Stimulated activated CD8-positive, alpha-beta memory T cell treated with anti-CD3 and anti-CD28 coated beads, Interleukin-7, amount 100 ng/mL, for 1 hour (primary cell): ENCODE measurements around the gene CDON.
"Not testable (repeated sequence)": the region's sequence is repeated elsewhere in the genome, so short reads cannot be mapped to it uniquely, and the experiment has no call there.

Source experiments
- DNase-seq, 2 donors: peaks; one replicate each; pipeline ENCODE4 v3.0.0-alpha.2; 2020; ENCODE audit warnings: low read depth in 2 of 2

CDON gene

DNA sequence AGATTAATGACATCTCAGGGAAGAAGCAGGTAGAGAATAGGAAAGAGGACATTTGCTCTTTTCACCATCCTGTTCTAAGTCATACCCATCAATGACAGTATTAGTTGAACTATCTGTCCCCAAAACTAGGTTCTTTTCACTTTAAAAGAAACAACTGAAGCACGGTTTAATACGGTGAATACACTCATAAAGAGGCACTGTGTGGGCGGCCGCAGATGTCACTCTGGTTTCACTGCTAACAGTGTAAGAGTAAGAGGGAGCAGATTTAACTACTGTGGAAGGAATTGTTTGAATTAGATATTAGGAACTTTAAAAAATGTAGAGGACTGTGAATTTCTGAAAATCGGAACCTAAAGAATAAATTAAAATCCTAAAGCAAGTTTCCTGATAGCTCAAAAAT is 67.4 kb downstream of the CDON start:
- no peak for DNase-seq

DNA sequence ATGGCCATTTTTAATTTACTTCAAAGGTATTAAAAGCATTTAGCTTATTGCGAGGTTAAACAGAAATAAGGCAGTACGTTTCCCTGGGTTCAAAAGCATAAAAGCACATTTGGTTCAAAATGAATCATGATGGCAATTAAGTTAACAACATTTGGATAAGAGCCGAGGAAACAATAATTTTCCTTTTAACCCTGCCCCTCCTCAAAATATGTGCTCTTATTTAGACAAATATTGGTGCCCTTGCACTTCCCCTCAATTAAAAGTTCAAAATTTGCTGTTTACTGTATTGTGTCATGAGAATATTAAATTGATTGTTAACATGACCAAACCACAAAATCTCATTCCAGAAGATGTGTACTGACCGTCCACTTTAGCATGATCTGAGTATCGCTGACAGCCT is 68.2 kb downstream of the CDON start:
- no peak for DNase-seq

DNA sequence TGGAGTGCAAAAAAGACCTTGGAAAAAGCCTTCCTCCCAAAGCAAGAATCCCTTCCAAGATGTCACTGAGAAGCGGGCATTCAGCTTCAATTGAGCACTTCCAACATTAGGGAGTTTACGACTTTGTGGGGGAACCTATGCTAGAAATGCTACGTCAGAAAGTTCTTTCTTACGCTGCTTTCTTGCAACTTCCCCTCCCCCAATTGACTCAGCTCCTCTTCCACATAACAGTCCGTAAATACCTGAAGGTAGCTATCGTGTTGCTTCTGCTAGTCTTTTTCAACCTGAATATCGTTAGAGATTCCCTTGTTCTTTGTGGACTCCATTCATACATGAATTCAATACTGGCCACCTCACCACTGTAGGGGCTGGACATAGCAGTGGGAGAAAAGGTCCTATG is 69.8 kb downstream of the CDON start:
- DNase-seq, result no peak

DNA sequence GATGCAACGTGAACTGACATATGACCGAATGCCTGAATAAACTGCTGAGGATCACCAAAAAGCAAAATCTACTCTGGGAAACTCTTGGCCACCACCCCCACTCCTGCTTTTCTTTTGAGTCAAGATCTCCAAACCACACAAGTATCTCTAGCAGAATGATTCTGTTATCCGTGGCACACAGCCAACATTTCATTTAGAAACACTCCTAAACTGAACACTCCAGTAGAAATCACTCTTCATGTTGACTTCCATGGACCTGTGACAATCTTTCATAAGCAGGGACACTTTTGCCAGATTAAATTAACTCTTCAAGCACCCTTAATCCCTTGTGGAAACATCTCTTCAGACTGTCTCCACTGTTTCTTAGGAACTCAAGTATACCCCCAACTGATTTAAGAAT is 72.4 kb downstream of the CDON start:
- DNase-seq, result no peak

DNA sequence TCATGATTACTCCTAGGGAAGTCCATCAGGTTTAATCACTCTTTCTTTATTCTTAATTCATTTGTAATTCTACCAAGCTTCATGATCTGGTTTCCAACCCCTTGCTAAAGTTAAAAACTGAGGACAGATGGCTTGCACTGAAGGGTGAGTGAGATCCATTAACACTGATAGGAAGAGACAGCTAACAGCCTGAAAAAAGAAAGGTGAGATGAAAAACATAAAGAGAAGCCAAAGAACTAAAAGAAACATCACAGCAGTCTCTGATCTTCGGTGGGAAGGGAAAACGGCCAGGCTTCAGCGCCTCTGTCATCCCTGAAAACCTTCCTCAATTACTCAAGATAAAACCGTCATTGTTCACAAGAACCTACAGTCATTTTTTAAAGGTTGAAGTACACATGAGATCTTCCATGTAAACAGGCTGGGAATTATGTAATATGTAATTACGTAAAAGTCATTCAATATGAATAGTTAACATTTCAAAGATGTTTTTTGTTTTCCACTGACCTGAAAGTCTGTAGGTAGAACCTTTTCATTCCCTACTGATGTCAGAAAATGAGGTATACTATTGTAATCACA is 75.5 kb downstream of the CDON start:
- DNase-seq, result no peak

DNA sequence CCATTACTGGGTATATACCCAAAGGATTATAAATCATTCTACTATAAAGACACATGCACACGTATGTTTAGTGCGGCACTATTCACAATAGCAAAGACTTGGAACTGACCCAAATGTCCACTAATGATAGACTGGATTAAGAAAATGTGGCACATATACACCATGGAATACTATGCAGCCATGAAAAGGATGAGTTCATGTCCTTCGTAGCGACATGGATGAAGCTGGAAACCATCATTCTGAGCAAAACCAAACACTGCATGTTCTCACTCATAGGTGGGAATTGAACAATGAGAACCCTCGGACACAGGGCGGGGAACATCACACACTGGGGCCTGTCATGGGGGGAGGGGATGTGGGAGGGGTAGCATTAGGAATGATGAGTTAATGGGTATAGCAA is 76.7 kb downstream of the CDON start:
- not testable (repeated sequence) for DNase-seq

DNA sequence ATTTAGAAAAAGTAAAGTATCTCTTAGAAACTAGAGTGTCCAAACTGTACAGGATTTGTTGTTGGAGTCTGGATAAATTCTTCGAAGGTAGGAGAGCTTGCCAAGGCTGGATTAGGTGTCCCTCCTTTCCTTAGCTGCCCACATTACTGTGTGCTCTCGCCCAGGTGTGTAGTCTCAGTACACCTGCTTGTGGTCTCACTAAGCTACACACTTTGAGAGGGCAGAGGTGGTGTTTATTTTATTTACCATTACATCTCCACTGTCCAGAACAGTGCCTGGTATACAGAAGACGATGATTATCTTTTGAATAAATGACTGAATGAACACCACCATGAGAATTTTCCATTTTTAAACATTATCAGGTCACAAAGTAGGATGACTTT is 80.3 kb downstream of the CDON start:
- no peak for DNase-seq

DNA sequence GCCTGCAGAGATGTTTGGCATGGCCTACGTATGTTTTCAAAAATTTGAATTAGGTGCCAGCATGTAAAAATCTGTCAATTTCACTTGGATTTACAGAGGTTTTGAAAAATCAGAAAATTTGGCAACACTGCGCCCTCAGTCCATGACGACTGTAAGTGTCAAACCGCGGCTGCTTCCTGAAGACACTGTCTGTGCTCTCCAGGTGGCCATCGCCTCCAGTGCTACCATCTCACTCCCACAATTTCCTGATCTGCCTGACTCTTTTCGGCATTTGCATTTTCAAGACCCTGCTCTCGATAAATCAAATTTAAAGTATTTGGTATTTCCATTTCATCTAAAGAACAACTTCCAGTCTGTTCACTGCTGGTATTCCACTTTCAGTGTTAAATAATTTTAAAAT is 82.2 kb downstream of the CDON start:
- DNase-seq, result no peak

DNA sequence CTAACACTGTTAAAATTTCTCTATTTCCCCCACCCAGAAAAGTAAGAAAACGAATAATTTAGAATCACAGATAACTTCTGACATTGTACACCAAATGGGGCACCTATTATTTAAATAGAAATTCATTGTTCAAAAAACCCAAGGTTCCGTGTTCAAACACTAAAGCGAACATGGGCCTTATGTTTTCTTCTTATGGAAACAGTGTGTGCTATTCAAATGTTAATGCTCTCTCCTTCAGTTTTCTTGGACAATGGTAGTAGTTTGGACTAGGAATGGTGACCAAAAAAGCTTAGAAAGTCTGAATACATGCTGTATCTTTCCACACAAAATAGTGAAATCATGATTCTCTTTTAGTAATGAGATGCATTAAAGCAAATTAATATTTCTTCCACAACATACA is 83.2 kb downstream of the CDON start:
- DNase-seq, result no peak

DNA sequence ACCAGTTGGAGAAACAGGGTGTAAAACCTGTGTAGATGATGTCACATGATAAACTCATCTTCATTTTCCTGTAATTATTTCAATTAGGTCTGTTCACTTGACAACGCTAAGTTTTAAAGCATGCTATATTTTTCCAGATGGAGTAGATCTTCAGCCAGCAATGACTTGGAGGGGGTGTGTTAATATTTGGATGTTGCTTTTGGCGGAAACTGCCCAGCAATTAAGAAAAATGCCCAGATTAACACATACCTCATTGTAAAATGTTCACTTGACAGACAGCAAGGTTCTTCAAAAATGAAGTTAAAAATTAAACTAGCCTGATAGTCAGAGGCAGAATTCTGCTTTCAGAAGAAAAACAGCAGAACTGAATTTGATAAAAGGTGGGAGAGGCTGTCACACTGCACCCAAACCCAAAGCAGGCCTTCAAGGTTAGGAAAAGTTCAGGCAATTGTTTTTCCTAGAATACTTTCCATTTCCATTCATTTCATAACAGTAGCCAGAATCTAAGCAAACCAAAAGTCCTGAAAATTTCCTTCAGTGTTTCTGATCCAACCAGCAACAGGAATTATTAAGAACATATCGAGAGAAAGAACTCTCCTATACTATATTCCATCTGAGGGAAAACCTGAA is 83.8 kb downstream of the CDON start:
- DNase-seq, result no peak

DNA sequence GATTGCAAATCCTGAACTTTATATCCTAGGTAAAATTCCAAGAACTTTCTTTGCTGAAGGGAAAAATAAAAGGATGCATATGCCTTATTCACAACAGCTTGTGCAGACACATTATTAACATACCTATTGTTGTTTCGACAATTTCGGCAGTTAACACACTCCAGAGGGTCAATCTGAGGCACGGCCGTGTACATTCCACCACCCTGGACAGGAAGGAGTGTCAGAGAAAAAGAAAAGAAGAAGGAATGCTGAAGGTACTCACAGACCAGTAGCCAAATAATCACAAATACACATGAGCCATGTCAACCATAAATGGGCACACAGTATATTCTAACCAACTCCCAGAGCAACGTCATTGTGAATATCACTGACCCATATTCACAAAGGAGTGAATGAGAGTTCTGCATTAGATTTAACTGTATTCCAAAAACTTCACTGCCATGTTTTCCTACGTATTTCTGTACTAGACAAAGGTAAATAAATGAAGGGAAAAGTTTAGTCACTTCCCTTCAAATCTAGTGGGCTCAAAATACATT is 84.4 kb downstream of the CDON start:
- no peak for DNase-seq

DNA sequence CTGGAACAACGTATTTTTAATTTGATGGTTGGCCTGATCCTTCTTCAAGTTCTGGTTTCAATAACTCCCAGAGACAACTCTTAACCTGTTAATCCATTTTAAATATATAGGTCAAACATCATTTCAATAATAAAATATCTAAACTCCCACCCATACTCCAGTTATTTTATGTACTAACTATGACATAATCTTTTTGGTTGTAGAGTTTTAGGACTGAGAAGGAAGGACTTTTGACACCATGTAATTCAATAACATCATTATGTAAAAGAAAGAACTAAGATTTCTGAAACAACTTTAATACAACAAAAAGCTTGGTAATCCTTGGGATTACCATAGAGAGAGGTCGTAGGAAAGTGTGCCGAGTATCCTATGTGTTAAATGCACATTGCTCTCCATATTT is 85.3 kb downstream of the CDON start:
- no peak for DNase-seq

DNA sequence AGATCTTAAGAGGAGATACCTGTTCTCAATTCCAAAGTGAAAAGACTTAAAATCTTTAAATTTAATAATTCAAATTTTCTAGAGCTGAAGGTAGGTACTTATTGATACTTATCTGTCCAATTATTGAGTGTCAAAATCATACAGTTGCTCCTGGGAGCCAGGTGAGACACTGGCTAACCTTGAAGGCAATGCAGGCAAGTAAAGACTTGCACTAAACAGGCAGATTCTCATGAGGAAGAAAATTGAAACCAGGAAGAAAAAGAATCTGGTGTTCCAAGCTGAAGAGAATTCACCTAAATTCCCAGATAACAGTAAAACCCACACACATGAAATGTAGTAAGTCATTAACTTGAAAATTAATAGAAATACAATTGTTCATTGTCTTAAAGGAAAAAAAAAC is 86.5 kb downstream of the CDON start:
- no peak for DNase-seq

DNA sequence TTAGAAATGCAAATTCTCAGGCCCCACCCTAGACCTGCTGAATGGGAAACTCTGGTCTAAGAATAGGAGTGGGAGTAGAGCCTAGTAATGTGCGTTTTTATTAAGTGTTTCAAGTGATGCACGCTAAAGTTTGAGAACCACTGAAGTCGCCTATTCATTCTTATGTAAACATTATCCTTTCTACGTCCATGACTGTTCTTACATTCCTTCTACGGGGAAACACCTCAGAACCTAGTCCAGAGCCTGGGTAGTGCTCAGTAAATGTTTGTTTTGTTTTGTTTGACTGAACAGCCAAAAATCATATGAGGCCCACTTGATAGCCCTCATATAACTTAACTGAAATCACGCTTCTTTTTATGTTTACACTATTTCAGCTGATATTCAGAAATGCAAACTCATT is 87.0 kb downstream of the CDON start:
- DNase-seq, result no peak

DNA sequence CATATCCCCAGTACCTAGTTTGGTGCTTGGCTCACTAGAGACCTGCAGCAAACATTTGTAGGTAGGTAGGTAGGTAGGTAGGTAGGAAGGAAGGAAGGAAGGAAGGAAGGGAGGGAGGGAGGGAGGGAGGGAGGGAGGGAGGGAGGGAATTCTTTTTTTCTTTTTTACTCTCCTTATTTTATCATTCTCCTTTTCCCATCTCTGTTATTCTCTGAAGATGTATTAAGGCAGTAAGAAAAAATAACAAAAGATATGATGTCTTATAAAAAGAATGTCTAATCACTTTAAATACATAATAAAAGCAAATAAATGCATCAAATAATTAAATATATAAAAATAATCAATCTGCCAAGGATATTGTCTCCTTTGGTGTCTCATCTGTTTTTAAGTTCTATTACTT is 88.4 kb downstream of the CDON start:
- DNase-seq, result no peak

DNA sequence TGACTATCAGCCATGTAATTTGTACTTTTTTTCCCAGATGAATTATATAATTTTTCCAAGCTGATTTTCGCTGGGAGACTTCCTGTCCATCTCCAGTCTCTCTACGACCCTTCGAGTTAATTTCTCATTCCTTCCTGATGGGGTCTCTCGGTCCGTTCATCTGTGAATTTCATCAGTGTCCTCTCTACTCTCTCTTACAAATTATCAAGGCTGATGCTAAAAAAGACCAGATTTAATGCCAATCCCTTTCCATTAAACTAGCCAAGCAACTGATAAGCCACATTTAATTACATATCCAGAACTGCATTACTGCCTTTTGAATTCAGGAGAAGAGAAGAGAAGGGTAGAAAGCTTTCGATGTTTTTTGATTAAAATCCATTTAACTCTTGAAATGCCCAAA is 91.0 kb downstream of the CDON start:
- DNase-seq, result no peak

DNA sequence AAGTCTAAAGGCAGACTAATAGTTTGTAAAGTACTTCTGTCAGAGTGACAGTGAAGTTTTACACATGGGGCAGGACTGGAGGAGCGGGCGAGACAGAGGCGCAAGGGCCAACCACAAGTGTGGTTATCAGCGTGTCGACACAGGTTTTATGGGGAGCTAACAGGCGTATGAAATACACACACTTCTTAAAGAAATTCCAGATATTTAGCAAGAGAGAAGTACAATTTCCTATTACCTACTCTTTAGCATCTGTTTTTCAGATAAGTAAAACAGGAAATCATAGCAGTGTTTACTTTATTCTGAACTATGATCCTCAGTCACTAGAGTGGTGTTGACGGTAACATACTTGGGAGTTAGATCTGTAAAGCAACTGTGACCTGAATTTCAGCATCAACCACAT is 94.3 kb downstream of the CDON start:
- DNase-seq, result no peak

DNA sequence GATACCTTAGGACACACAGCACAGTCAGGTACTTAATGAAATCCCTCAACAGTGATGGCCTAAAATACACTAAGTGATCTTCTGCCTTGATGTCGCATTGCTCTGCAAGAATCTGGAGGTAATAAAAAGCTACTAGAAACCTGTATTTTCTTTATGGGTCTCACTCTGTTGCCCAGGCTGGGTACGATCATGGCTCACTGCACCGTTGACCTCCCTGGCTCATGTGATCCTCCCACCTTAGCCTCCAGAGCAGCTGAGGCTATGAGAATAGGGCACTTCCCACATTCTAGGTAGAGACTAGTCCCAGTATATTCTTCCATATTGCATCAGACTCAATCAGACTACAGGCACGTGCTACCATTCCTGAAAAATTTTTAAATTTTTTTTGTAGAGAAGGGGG is 95.2 kb downstream of the CDON start:
- no peak for DNase-seq

DNA sequence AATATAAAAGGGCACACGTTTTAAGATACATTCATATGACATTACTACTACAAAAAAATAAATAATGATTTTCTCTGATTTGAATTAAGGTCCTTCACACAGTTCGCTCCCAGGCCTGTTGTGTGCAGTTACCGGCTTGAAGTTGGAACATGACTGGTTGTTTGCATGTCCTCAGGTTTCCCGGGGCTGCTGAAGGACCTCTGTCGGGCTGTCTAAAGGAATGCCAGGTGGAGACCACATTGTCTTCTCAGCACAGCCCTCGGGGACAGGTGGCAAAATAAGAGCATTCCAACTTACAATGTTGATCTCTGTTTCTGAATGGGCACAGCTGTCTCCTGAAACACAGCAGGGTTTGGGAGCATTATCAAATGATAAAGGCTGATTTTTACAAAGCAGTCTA is 101.9 kb downstream of the CDON start:
- DNase-seq, result no peak

DNA sequence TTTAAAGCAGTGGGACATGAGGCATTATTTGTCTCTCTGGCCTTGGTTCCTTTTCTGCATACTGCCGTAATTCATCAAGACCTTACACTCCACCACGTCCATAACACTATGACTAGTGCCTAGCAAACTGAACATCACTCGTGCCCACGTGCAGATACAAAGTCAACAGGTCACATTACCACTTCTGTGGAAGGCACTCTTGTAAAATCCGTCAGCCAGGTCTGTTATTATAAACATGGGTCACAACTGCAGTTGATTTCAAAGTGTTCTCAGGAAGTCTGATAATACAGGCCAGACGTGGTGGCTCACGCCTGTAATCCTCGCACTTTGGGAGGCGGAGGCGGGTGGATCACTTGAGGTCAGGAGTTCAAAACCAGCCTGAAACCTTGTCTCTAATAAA is 102.7 kb downstream of the CDON start:
- no peak for DNase-seq

DNA sequence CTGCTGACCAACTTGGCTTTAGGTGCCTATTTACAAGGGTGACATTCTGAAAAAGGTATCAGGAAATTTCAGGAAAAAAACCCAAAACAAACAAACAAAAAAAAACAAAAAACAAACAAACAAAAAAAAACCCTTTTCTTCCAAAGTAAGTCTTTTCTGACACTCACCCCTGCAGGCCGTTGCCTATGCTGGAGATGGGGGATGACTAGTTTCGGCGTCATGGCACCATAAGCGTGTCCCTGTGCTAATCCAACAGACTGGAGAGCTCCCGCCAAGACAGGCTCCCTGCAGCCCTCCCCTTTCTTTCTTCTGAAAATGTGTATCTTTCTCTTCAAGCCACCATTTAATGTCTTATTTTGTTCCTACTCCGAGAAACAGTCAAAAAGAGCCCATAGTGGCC is 103.2 kb downstream of the CDON start:
- DNase-seq, result no peak

DNA sequence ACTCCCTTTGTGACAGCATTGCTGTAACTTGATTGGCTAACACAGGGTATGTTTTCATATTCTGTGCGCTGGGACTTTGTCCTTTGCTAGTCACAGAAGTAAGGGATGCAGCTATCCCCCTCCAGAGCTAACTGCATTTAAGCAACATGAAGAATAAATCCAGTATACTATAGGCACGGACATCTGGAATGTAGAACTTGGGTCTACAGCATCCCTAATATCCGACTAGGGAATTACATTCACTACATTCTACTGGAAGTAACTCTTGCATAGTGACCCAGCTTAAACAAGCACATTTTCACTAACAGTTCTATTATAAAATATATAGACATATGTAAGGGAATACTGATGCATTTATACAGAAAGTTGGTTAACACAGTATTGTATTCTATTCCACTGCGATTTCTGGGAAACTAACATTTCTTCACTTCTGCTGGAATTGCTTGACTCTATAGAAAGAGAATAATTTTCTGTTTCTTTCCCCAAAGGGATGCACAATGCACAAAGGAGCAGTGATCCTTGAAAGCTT is 103.7 kb downstream of the CDON start:
- DNase-seq, result no peak

DNA sequence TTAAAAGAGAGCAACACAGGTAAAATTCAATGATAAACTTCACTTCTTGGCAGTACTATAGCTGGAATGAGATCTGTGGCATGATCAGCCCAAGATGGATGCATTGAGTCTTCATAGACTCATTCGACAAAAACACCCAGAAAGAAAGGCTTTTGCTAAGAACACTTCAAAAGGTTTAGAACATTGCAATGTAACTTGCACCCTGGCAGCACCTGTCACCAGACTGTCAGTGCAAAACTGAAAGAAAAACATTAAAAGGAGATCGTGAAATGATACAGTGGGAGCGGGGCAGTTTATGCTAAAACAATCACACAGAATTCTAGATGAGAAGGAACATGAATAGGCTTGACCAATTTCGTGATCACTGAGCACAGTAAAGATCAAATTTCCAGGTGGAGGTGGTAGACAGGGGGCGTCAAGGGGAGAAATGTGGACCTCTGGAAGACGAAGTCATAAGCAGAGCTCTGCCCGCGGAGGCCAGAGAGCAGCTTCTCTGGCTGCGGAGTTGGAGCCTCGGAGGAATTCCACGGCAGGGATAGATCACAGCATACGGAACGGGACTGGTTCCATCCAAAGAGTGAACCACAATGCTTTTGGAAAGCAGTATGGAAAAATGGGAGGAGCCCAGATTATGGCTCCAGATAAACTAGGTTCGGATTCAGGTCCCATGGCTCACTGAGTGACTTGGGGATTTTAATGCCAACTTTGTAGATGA is 104.9 kb downstream of the CDON start:
- no peak for DNase-seq
